GM13977 (cell line): Measurements from ENCODE around the gene MYO9A.

Experiments used
- DNase-seq: peaks from one replicate; pipeline ENCODE4 v3.0.0; 2012; ENCODE audit warnings: low spot score
- in situ Hi-C: fragments of 300-500 bp; cut with MboI; formaldehyde crosslinking; loops from one replicate; pipeline ENCODE4 v1.12.0; 2022; ENCODE audit warnings: low sequenced_read_pairs, low pct_unique_long_range_greater_than_20kb, mixed read lengths, inconsistent platforms; ENCODE audit not compliant: unreplicated experiment
- TF ChIP-seq, protein P1 (sequence below): IDR thresholded peaks from 2 replicates; pipeline ENCODE4 v1.5.1; 2012; ENCODE audit warnings: mild to moderate bottlenecking, control low read depth; ENCODE audit not compliant: insufficient read depth; ENCODE audit errors: extremely low read depth, missing control alignments

The MYO9A gene

DNA sequence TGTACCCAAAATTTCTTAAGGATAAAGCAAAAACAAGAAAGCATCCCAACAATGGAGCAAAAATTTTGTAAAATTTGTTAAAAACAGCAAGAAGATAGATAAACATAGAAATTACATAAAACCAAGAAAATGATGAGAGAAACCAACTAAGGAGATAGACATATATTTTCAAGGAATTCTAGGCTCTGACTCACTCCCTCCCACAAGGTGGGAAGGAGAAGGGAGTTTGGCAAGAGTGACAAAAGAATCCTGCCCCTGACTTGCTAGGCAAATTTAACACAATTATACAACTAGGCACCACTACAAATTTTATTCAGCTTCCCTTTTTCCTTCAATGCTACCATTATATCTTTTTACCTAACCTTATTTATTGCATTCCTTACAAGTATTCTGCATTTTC lies 70.9 kb downstream of the MYO9A start:
- TF ChIP-seq, protein P1, sequence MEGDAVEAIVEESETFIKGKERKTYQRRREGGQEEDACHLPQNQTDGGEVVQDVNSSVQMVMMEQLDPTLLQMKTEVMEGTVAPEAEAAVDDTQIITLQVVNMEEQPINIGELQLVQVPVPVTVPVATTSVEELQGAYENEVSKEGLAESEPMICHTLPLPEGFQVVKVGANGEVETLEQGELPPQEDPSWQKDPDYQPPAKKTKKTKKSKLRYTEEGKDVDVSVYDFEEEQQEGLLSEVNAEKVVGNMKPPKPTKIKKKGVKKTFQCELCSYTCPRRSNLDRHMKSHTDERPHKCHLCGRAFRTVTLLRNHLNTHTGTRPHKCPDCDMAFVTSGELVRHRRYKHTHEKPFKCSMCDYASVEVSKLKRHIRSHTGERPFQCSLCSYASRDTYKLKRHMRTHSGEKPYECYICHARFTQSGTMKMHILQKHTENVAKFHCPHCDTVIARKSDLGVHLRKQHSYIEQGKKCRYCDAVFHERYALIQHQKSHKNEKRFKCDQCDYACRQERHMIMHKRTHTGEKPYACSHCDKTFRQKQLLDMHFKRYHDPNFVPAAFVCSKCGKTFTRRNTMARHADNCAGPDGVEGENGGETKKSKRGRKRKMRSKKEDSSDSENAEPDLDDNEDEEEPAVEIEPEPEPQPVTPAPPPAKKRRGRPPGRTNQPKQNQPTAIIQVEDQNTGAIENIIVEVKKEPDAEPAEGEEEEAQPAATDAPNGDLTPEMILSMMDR, result no peak
- no peak for DNase-seq
- in situ Hi-C loops, result no loop called here

DNA sequence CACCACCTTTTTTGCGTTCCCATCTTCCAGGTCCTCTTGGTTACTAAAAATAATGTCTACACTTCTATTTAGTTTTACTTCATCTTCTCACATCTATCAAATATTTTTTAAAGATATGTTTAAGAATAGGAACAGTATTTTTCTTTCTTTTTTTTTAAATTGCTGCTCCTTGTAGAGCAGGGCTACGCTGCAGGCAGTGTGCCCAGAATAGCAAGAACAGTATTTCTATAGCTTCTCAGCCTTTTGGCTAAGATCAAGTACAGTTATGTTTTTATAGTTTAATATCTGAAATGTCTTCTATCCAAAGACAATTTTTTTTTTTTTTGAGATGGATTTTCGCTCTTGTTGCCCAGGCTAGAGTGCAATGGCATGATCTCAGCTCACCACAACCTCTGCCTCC lies 73.0 kb downstream of the MYO9A start:
- TF ChIP-seq, protein P1, result no peak
- in situ Hi-C loops, result no loop called here
- DNase-seq, result no peak

DNA sequence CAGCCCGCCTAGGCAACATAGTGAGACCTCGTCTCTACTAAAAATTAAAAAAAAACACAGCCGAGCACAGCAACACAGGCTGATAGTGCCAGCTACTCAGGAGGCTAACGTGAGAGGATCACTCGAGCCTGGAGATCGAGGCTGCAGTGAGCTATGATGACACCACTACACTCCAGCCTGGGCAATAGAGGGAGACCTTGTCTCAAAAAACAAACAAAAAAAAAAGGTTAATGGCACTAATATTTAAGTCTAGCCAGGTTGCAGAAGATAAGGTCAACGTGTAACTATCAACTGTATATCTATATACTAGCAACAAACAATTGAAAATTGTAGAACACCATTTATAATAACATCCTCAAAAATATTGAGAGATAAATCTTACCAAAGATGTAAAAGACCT lies 75.1 kb downstream of the MYO9A start:
- DNase-seq, result no peak
- TF ChIP-seq, protein P1, result no peak
- in situ Hi-C loops, result no loop called here

DNA sequence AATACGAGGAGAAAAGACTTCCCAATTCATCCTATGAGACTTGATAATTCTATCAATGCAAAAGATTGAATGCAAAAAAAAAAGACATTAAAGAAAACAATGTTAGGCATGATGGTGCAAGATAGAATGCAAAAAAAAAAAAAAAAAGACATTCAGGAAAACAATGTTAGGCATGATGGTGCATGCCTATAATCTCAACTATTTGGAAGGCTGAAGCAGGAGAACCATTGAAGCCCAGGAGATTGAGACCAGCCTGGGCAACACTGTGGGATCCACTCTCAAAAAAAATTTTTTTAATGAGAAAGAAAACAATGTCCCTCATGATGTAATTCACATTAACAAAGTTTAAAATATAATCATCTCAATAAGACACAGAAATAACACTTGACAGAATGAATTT lies 75.9 kb downstream of the MYO9A start:
- no peak for DNase-seq
- in situ Hi-C loops, result no loop called here
- TF ChIP-seq, protein P1, result no peak

DNA sequence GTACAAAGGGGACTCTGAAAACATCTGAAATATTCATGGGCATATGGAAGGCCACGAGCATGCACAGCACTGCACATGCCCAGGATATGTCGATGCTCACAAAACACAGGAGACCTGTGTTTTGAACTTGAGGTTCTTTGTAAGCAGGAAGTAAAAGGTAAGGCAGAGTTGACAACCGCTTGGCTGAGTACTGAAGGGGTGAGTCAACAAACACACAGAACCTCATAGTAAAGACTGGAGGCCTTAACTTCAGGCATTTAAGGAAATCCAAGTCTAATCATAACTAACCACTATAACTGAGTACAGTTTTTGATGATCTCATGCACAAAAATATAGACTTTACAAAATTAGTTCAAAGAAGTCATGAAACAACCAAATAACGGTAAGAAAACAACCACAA lies 80.6 kb downstream of the MYO9A start:
- TF ChIP-seq, protein P1, result no peak
- no peak for DNase-seq
- in situ Hi-C loops, result no loop called here

DNA sequence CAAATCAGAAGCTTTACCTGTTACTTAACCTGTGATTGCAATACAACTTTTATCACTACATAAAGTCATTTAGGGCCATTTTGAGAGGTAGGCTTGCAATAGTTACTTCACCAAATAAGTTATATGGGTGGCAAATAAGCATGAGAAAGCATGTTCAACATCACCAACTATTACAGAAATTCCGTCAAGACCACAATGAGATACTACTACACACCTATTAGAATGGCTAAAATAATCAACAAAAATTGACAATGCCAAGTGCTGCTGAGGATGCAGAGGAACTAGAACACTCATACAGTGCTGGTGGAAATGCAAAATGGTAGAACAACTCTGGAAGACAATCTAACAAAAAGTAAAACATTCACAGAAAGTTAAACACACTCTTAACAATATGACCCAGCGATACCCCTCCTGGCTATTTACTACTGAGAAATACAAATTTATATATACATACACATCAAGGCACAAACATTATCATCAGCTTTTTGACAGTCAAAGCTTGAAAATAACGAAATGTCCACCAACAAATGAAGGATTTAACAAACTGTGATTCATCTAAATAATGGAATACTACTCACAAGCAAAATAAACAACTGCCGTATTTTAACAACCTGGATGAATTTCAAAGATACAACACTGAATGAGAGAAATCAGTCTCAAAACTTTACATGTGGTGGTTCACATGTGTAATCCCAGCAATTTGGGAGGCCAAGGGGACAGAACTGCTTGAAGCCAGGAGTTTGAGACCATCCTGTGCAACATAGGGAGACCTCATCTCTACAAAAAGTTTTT lies 82.9 kb downstream of the MYO9A start:
- TF ChIP-seq, protein P1, result no peak
- DNase-seq, result no peak
- in situ Hi-C loops, result no loop called here
